Ascending aorta (tissue), 2 donors: ENCODE data around the gene SLC35F3. TPM values are rescaled to one million over a fixed set of nuclear protein-coding genes. Genes with fewer than 3 reads are reported as not detected.

Source experiments
- DNase-seq, 2 donors: peaks; one replicate each; pipeline ENCODE4 v3.0.0-alpha.2; 2019; ENCODE audit warnings: low spot score in 2 of 2
- H3K27ac ChIP-seq, 2 donors: fragments of 200-600 bp; sonication (generic); one replicate each; pipeline ENCODE4 v1.5.1; 2016 to 2017; ENCODE audit warnings: mild to moderate bottlenecking in 1 of 2
- H3K27me3 ChIP-seq: fragments of 200-600 bp; sonication (generic); one replicate; pipeline ENCODE4 v1.5.1; 2017
- H3K36me3 ChIP-seq, 2 donors: fragments of 200-600 bp; sonication (generic); one replicate each; pipeline ENCODE4 v1.5.1; 2016
- H3K4me1 ChIP-seq, 2 donors: fragments of 200-600 bp; sonication (generic); one replicate each; pipeline ENCODE4 v1.5.1; 2016 to 2017; ENCODE audit warnings: mild to moderate bottlenecking in 1 of 2
- H3K4me3 ChIP-seq, 2 donors: fragments of 200-600 bp; sonication (generic); one replicate each; pipeline ENCODE4 v1.5.1; 2016 to 2017; ENCODE audit warnings: mild to moderate bottlenecking in 1 of 2
- H3K9me3 ChIP-seq, 2 donors: fragments of 200-600 bp; sonication (generic); one replicate each; pipeline ENCODE4 v1.5.1; 2016
- CTCF ChIP-seq, 3 experiments: fragments of 200-600 bp in 2 of 3; fragments of 450-650 bp in 1 of 3; sonication (generic) in 2 of 3; IDR thresholded peaks; one replicate each; pipeline ENCODE4 v1.5.1; 2016 to 2019; ENCODE audit warnings: antibody characterized with exemption in 3 of 3, mild to moderate bottlenecking in 1 of 3, moderate library complexity in 1 of 3
- intact Hi-C: fragments of 100-400 bp; cut with DNase I; formaldehyde crosslinking; loops from one replicate; pipeline ENCODE4 v1.15.1; 2023
- total RNA-seq: library from RNA; depleted of rRNA; stranded (reverse); fragments of >200 nt; gene quantifications from one replicate; pipeline ENCODE4 v1.1.0, GENCODE V29; 2016

Gene SLC35F3
- total RNA-seq, 1 donor from 2014 or later, result 1.4 TPM

DNA sequence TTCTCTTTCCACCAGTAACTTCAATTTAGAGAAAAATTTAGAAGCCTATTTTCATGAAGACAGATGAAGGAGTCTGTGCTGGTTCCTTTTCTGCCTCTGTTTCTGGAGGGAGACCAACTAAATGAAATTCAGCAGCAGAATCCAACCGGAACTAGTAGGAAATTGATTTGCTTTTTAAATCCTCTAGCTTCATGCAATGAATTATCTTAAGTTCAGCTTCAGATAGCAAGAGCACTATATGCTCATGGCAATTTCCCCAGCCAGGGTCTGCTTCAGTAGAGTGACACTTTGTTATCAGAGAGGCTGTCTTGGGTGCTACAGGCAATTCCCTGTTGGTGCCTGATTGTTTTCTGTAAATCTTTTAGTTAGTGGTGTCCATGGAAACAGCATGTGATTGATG lies 189.7 kb downstream of the SLC35F3 start:
- Histone ChIP-seq H3K27ac (peak overlapping the region; percentile 7 to 61), H3K4me3 (no peak overlapping the region), H3K4me1 (peaks cover 4 to 20% of the 10 kb centered on the region in 2 donors), H3K36me3 (no peaks in the 10 kb centered on the region), H3K9me3 (no peaks in the 10 kb centered on the region), H3K27me3 (no peaks in the 10 kb centered on the region)
- TF ChIP-seq CTCF (IDR thresholded peaks at IDR 0.05), result no peak
- intact Hi-C loops, result no loop called here
- DNase-seq, result no peak

- no peak for DNase-seq
- Histone ChIP-seq H3K36me3 (no peaks in the 10 kb centered on the region), H3K9me3 (no peaks in the 10 kb centered on the region), H3K4me3 (no peak overlapping the region), H3K27me3 (no peaks in the 10 kb centered on the region), H3K27ac (peak overlapping the region; percentile 33 to 46), H3K4me1 (peaks cover 4 to 20% of the 10 kb centered on the region in 2 donors)
- TF ChIP-seq CTCF (IDR thresholded peaks at IDR 0.05), result no peak
- intact Hi-C loops, result no loop called here
Measured at GRCh38 chr1:234096161-234096770, 191.8 kb downstream of the SLC35F3 start.

DNA sequence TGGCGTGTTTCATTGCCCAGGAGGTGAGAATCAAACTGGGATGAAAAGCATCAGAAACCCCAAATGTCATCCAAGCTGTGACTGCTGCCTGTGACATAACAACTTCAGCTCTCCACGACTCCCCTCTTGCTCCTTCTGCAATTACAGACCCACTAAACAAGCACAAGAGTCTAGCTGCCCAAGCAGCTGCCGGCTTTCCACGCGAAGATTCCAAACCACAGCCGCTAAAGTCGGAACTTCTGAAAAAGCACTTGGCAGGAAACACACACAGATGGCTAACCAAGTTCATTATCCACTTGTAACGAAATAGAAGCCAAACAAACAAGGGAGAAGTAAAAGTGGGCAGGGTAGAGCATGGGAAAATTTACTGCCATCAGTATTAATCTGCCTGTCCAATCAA lies 198.1 kb downstream of the SLC35F3 start:
- H3K4me3 ChIP-seq, result no peak overlapping the region
- H3K36me3 ChIP-seq, result no peaks in the 10 kb centered on the region
- no peaks in the 10 kb centered on the region for H3K9me3 ChIP-seq
- H3K4me1 ChIP-seq, result no peaks in the 10 kb centered on the region
- peak overlapping the region in 1 of 2 donors; percentile 53 for H3K27ac ChIP-seq
- intact Hi-C loops, result no loop called here
- TF ChIP-seq CTCF (IDR thresholded peaks at IDR 0.05), result no peak
- no peaks in the 10 kb centered on the region for H3K27me3 ChIP-seq
- no peak for DNase-seq

GRCh38 chr1:234103198-234103597 lies 198.7 kb downstream of the SLC35F3 start:
- Histone ChIP-seq H3K9me3 (no peaks in the 10 kb centered on the region), H3K27ac (no peak overlapping the region), H3K4me1 (no peaks in the 10 kb centered on the region), H3K27me3 (no peaks in the 10 kb centered on the region), H3K36me3 (no peaks in the 10 kb centered on the region), H3K4me3 (no peak overlapping the region)
- no peak for DNase-seq
- TF ChIP-seq CTCF (IDR thresholded peaks at IDR 0.05), result no peak
- intact Hi-C loops, result no loop called here

DNA sequence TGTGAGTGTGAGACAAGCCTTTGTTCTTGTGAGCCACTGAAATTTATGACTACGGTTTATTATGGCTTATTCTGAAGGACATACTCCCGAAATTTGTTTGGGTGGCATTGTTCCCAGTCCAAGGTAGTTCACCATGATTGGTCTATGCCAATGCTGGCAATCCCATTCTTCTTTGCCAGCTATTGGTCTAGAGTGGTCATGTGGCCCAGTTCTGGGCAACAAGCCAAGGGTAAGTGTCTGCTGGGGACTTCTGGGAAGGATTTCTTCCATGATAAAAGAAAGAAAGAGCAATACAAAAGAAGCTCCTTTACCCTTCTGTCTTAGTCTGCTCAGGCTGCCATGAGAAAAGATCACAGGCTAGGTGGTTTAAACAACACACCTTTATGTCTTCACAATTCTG lies 201.6 kb downstream of the SLC35F3 start:
- H3K27me3 ChIP-seq, result no peaks in the 10 kb centered on the region
- H3K36me3 ChIP-seq, result no peaks in the 10 kb centered on the region
- TF ChIP-seq CTCF (IDR thresholded peaks at IDR 0.05), result no peak
- intact Hi-C loops, result no loop called here
- no peaks in the 10 kb centered on the region for H3K4me1 ChIP-seq
- DNase-seq, result no peak
- H3K27ac ChIP-seq, result no peak overlapping the region
- no peak overlapping the region for H3K4me3 ChIP-seq
- no peaks in the 10 kb centered on the region for H3K9me3 ChIP-seq
